GM23248 (cell line): Measurements from ENCODE around the gene RCAN1.

Experiments used
- EZH2 ChIP-seq: fragments of 200-600 bp; sonication (generic); IDR thresholded peaks from 2 replicates; pipeline ENCODE4 v1.6.1; 2018; ENCODE audit warnings: antibody characterized with exemption, mild to moderate bottlenecking; ENCODE audit not compliant: insufficient read depth, poor library complexity, severe bottlenecking
- EZH2phosphoT487 ChIP-seq: fragments of 200-600 bp; sonication (generic); IDR thresholded peaks from 2 replicates; pipeline ENCODE4 v1.6.1; 2018; ENCODE audit warnings: antibody characterized with exemption, moderate library complexity, mild to moderate bottlenecking, low read depth; ENCODE audit not compliant: insufficient read depth

- TF ChIP-seq EZH2 (no peak), EZH2phosphoT487 (no peak)
Observed at GRCh38 chr21:34595457-34595856, 19.5 kb downstream of the RCAN1 start.
